Cardiac fibroblast (primary cell): ENCODE results near the gene TMEM91.

Experiments used
- DNase-seq, 2 donors: peaks; one replicate each; pipeline versions ENCODE4 v3.0.0 to v3.0.0-alpha.2; 2010; ENCODE audit warnings: low read depth in 2 of 2
- H3K4me3 ChIP-seq, 2 donors: replicated peaks in 1 of 2; 1 replicate in 1 of 2; 2 replicates in 1 of 2; pipeline ENCODE4 v1.5.1; 2011; ENCODE audit warnings: low read depth in 2 of 2, low read length in 2 of 2, mild to moderate bottlenecking in 2 of 2, moderate library complexity in 1 of 2
- TF ChIP-seq, protein P1 (sequence below): IDR thresholded peaks from one replicate; pipeline ENCODE4 v1.5.1; 2011; ENCODE audit warnings: low read depth, mild to moderate bottlenecking, low read length, inconsistent platforms

The TMEM91 gene

DNA sequence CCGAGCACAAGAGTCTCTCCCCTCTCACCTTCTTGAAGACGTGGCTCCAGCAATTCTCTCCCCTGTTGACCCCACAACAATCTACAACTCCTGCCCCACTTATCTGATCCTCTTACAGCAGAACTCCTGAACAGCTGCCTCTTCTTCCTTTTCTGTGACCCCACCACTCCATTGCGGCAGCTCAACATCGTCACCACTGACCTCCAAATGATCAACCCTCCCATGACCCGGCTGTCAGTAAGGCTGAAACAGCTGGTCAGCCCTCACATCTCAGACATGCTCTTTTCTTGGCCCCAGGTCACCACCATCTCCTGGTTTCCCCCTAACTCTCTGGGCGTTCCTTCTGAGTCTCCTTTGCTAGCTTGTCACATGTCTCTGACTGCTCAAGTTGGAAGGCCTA is 19.0 kb downstream of the TMEM91 start:
- TF ChIP-seq, protein P1, sequence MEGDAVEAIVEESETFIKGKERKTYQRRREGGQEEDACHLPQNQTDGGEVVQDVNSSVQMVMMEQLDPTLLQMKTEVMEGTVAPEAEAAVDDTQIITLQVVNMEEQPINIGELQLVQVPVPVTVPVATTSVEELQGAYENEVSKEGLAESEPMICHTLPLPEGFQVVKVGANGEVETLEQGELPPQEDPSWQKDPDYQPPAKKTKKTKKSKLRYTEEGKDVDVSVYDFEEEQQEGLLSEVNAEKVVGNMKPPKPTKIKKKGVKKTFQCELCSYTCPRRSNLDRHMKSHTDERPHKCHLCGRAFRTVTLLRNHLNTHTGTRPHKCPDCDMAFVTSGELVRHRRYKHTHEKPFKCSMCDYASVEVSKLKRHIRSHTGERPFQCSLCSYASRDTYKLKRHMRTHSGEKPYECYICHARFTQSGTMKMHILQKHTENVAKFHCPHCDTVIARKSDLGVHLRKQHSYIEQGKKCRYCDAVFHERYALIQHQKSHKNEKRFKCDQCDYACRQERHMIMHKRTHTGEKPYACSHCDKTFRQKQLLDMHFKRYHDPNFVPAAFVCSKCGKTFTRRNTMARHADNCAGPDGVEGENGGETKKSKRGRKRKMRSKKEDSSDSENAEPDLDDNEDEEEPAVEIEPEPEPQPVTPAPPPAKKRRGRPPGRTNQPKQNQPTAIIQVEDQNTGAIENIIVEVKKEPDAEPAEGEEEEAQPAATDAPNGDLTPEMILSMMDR: no peak
- H3K4me3 ChIP-seq: no peak overlapping the region
- DNase-seq: no peak

DNA sequence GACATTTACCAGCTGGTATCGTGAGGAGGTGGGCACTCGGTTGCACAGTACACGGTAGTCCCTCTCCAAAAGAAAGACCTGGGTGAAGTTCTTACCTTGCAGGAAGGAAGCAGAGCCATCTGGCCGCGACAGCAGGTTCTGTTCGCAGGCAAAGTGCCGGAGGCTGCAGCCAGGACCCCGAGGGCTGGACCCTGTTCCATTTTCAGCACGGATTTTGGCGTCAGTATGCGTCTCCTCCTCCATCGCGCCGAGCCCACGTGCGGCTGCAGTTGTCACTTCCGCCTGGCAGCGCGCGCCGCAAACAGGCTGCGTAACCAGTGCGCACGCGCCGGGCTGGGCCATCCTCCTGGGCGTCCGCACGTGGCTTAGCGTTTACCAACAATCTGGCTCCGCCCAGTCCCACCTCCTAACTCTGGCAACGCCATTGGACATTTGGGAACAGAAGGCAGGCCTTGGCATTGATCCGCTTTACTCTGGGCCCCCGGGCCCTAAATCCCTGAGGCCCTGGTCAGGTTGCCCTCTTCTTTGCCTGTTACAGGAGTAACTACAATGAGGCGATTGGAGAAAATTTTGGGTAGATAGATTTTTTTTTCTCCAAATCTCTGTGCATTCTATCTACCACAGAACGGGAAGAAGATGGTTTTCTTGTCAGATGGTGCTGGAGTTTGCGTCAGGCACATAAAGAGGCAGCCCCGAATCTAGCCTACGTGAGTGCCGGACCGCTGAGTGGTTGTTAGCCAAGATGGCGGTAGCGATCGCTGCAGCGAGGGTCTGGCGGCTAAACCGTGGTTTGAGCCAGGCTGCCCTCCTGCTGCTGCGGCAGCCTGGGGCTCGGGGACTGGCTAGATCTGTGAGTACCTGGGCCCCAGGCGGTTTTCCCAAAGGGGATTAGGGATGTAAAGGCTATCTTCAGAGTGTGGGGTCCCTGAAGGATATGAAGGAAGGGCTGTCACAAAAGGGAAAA is 21.0 kb downstream of the TMEM91 start, which contains the start of the genes BCKDHA and EXOSC5:
BCKDHA (plus strand) TSS at position 733 of the 964 bp plus-strand sequence; CDS start at position 743, 10 bp downstream.
EXOSC5 (minus strand) TSS at position 274 of the 964 bp plus-strand sequence; CDS start at position 243, 31 bp downstream.
- TF ChIP-seq, protein P1: no peak
- DNase-seq: peak; percentile 100
- peak within 1 kb of the TSS; percentile 88 to 92 for H3K4me3 ChIP-seq

DNA sequence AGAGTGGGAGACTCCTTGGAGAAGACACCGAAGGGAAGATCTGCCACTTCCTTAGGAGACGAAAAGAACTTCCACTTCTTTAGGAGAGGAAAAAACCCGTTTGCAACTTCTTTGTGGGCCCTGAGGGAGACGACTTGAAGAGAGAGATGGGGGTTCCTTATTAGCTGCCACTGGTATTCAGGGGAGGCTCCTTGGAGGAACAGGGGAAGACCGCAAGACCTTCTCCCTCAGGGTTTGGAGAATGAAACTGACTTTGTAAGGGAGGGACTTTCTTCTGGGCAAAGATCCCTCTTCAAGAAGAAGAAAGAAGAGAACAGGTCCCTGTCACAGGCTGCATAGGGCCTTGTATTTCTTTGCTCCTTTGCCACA is 21.7 kb downstream of the TMEM91 start:
- peak overlapping the region; percentile 88 to 92 for H3K4me3 ChIP-seq
- DNase-seq: no peak
- TF ChIP-seq, protein P1: no peak

DNA sequence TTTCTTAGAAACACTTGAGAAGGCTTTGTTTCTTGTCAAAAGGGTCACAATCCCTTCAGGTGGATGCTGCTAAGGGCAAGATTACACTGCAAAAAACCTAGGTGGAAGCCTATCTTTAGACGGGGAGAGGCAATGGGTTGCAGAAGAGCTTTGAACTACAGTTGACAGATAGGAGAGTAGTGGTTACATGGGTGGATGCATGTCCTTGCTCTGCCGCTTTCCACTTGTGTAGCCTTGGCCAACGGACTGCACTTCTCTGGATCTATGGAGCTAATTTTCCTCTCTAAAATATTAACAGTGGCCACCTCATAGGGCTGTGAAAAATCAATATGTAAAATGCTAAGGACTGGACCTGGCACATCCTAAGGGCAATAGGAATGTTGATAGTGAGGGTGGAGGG is 22.3 kb downstream of the TMEM91 start:
- H3K4me3 ChIP-seq: peak overlapping the region; percentile 88 to 92
- DNase-seq: no peak
- TF ChIP-seq, protein P1: no peak

DNA sequence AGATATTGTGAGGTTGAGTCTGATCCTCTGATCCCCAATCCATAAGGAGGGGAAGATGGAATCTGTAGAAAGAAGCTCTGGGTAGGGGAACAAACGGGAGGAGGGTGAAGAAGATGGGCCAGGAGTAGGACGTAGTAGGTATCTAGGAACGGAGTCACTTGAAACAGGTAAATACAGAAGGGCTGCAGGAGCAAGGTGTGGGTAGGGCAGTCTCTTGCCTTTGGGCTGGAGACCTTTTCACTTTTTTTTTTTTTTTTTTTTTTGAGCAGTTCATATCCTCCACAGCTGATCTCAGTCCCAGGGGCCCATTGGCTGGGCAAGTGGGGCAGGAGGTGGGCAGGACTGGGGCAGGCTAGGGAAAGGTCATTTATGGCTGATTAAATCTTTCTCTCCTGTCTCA is 22.8 kb downstream of the TMEM91 start:
- no peak for DNase-seq
- no peak overlapping the region for H3K4me3 ChIP-seq
- TF ChIP-seq, protein P1: no peak

DNA sequence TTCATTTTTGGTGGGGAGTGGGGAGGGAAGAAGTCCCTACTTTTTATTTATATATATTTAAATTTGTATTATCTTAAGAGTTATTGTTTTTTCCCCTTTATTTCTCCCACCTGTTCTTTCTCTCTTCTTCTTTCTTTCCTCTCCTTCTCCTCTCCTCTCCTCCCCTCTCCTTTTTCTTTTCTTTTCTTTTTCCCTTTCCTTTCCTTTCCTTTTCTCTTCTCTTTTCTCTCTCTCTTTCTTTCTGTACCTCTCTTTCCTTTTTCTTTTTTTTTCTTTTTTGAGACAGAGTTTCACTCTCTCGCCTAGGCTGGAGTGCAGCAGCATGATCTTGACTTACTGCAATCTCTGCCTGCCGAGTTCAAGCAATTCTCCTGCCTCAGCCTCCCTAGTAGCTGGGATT is 23.2 kb downstream of the TMEM91 start:
- no peak for DNase-seq
- no peak overlapping the region for H3K4me3 ChIP-seq
- TF ChIP-seq, protein P1: no peak
